PC-9 (cell line): Measurements from ENCODE around the gene KTN1. TPM values are rescaled to one million over a fixed set of nuclear protein-coding genes. Genes with fewer than 3 reads are reported as not detected.
A peak's percentile ranks its signal among the peaks of the same experiment; 100 is the strongest.

Experiments
- Bru-seq: library from RNA; stranded (reverse); fragments of 400-500 nt; gene quantifications from one replicate; lab custom pipeline; 2021; lab: Mats Ljungman, UMichigan
- BruChase-seq, 2 experiments: library from RNA; stranded (reverse); fragments of 400-500 nt; gene quantifications; one replicate each; lab custom pipeline; 2021; lab: Mats Ljungman, UMichigan
- BruUV-seq: library from RNA; stranded (reverse); fragments of 400-500 nt; replicated peaks from 2 replicates; lab custom pipeline; 2021; lab: Mats Ljungman, UMichigan
- CTCF ChIA-PET: fragments of 300-600 bp; sonication (Branson Sonifier 250); formaldehyde crosslinking; loops from one replicate; lab custom pipeline; 2022; ENCODE audit warnings: antibody characterized with exemption; lab: Charles Lee
- POLR2A ChIA-PET: fragments of 300-600 bp; sonication (Branson Sonifier 250); formaldehyde crosslinking; loops from one replicate; lab custom pipeline; 2022; ENCODE audit warnings: antibody characterized with exemption; ENCODE audit not compliant: unreplicated experiment; lab: Charles Lee
- DNase-seq, 2 experiments: peaks; one replicate each; pipeline versions ENCODE4 v3.0.0 to v3.0.0-alpha.2; 2015 to 2022; ENCODE audit warnings: mixed read lengths in 1 of 2
- H2AFZ ChIP-seq: fragments of 200-600 bp; sonication (generic); 2 replicates; pipeline ENCODE4 v1.8.1; 2017; ENCODE audit warnings: antibody characterized with exemption
- H3F3A ChIP-seq: fragments of 200-600 bp; sonication (generic); 2 replicates; pipeline ENCODE4 v1.8.1; 2017; ENCODE audit warnings: antibody characterized with exemption, mild to moderate bottlenecking, low read depth; ENCODE audit not compliant: insufficient read depth
- H3K27ac ChIP-seq: fragments of 200-600 bp; sonication (generic); 2 replicates; pipeline ENCODE4 v1.6.1; 2016; ENCODE audit warnings: mixed run types
- H3K27me3 ChIP-seq: fragments of 200-600 bp; sonication (generic); 2 replicates; pipeline ENCODE4 v1.6.1; 2016; ENCODE audit warnings: low read depth, mixed run types; ENCODE audit not compliant: insufficient read depth
- H3K36me3 ChIP-seq: fragments of 200-600 bp; sonication (generic); 2 replicates; pipeline ENCODE4 v1.6.1; 2016; ENCODE audit warnings: low read depth, mixed run types
- H3K4me1 ChIP-seq: fragments of 200-600 bp; sonication (generic); replicated peaks from 2 replicates; pipeline ENCODE4 v1.6.1; 2016; ENCODE audit warnings: mixed run types; ENCODE audit not compliant: insufficient read depth
- H3K4me2 ChIP-seq: fragments of 200-600 bp; sonication (generic); 2 replicates; pipeline ENCODE4 v1.6.1; 2017; ENCODE audit warnings: mixed run types
- H3K4me3 ChIP-seq: fragments of 200-600 bp; sonication (generic); 2 replicates; pipeline ENCODE4 v1.6.1; 2016; ENCODE audit warnings: mixed run types
- H3K79me2 ChIP-seq: fragments of 200-600 bp; sonication (generic); 2 replicates; pipeline ENCODE4 v1.6.1; 2017; ENCODE audit warnings: low read depth, mixed run types
- H3K9me2 ChIP-seq: fragments of 200-600 bp; sonication (generic); 2 replicates; pipeline ENCODE4 v1.8.1; 2017; ENCODE audit warnings: mild to moderate bottlenecking; ENCODE audit not compliant: insufficient read depth
- H3K9me3 ChIP-seq: fragments of 200-600 bp; sonication (generic); 2 replicates; pipeline ENCODE4 v1.8.1; 2016; ENCODE audit warnings: low read depth; ENCODE audit not compliant: insufficient read depth
- H4K20me1 ChIP-seq: fragments of 200-600 bp; sonication (generic); 2 replicates; pipeline ENCODE4 v1.8.1; 2017; ENCODE audit not compliant: insufficient read depth
- CTCF ChIP-seq: fragments of 200-600 bp; sonication (generic); conservative IDR thresholded peaks from 2 replicates; pipeline ENCODE4 v1.6.1; 2017; ENCODE audit warnings: mixed run types, antibody characterized with exemption, mild to moderate bottlenecking, moderate library complexity
- EZH2 ChIP-seq: fragments of 200-600 bp; sonication (generic); IDR thresholded peaks from 2 replicates; pipeline ENCODE4 v1.8.0; 2017; ENCODE audit warnings: antibody characterized with exemption, low read depth
- intact Hi-C: fragments of 100-400 bp; cut with micrococcal nuclease; formaldehyde crosslinking; loops from one replicate; pipeline ENCODE4 v1.10.0; 2022; ENCODE audit not compliant: unreplicated experiment
- long read RNA-seq: library from polyadenylated mRNA; stranded (forward); transcript quantifications from one replicate; pipeline ENCODE4 v2.0.0, GENCODE V29; 2022
- total RNA-seq: library from RNA; stranded (reverse); gene quantifications from 2 replicates; pipeline ENCODE4 v1.2.3, GENCODE V29; 2021

KTN1 gene
- 188 and 250 TPM in 2 replicates for total RNA-seq
- Bru-seq, nascent RNA, result percentile 97 among the genes with signal in this experiment
- percentile 97 among the genes with signal in this experiment for BruChase-seq, experiment 1, labeled RNA remaining after a 2-hour chase
- percentile 93 among the genes with signal in this experiment for BruChase-seq, experiment 2, labeled RNA remaining after a 6-hour chase
- long read RNA-seq, full-length matches to known transcripts, result 95 of 329 reads
- long read RNA-seq, partial matches to known transcripts, result 69 of 329 reads
- long read RNA-seq, other reads (novel, unspliced or antisense), result 165 of 329 reads

GRCh38 chr14:55579724-55580469 lies at the start of gene KTN1:
KTN1 (plus strand) TSS chr14:55580207; CDS start chr14:55612049, 31,842 bp downstream.
- POLR2A ChIA-PET, result interaction anchor here (0.7 kb wide), 1 partner anchor 17 kb away, joined by 7 read pairs; no protein-coding TSS in a partner anchor
- Histone ChIP-seq H3K4me2 (peak within 1 kb of the TSS; percentile 94), H3K36me3 (0 out of 2 replicates have a peak, but pooled peaks cover 5% of the 10 kb centered on the region), H3K9me3 (no peaks in the 10 kb centered on the region), H3K4me3 (peak within 1 kb of the TSS; percentile 85), H3K9me2 (no peaks in the 10 kb centered on the region), H3K27me3 (no peaks in the 10 kb centered on the region), H3K79me2 (peaks cover 67% of the 10 kb centered on the region), H4K20me1 (peaks cover 37% of the 10 kb centered on the region), H3F3A (peaks cover 5% of the 10 kb centered on the region), H3K27ac (peak within 1 kb of the TSS; percentile 35), H2AFZ (peak within 1 kb of the TSS; percentile 94), H3K4me1 (peaks cover 52% of the 10 kb centered on the region)
- intact Hi-C loops, result loop anchor here (1.0 to 5.0 kb wide), 3 partner anchors 23 to 134 kb away; no protein-coding TSS in a partner anchor
- CTCF ChIA-PET, result no interaction called here
- TF ChIP-seq EZH2, result no peak
- TF ChIP-seq CTCF, result no peak
- BruUV-seq, result no TSS peak
- DNase-seq, result peak; percentile 61 to 85

- POLR2A ChIA-PET, result no interaction called here
- no peak overlapping the region for H3K27ac ChIP-seq
These were observed 49.5 kb upstream of the KTN1 start for GRCh38 chr14:55530464-55530863.

More at GRCh38 chr14:55530464-55530863, 49.5 kb upstream of the KTN1 start:
- Histone ChIP-seq H3K79me2 (no peaks in the 10 kb centered on the region), H3K9me2 (no peaks in the 10 kb centered on the region), H3K9me3 (no peaks in the 10 kb centered on the region), H3K4me1 (peaks cover 2% of the 10 kb centered on the region), H3K27me3 (no peaks in the 10 kb centered on the region), H3F3A (no peaks in the 10 kb centered on the region), H4K20me1 (no peaks in the 10 kb centered on the region), H3K4me3 (no peak overlapping the region), H2AFZ (no peak overlapping the region), H3K36me3 (no peaks in the 10 kb centered on the region), H3K4me2 (no peak overlapping the region)
- no peak for TF ChIP-seq CTCF
- no peak for TF ChIP-seq EZH2
- intact Hi-C loops, result no loop called here
- CTCF ChIA-PET, result no interaction called here
- no TSS peak for BruUV-seq
- DNase-seq, result no peak
